Testis (tissue), 3 donors: Measurements from ENCODE around the gene ACTMAP. TPM values are rescaled to one million over a fixed set of nuclear protein-coding genes. Genes with fewer than 3 reads are reported as not detected.

Source experiments
- DNase-seq: peaks from one replicate; pipeline ENCODE4 v3.0.0-alpha.2; 2019
- H3K27ac ChIP-seq, 2 donors: fragments of 200-600 bp; sonication (generic); one replicate each; pipeline ENCODE4 v1.5.1; 2019
- H3K27me3 ChIP-seq: fragments of 200-600 bp; sonication (generic); one replicate; pipeline ENCODE4 v1.5.1; 2019
- H3K36me3 ChIP-seq: fragments of 200-600 bp; sonication (generic); one replicate; pipeline ENCODE4 v1.5.1; 2017; ENCODE audit warnings: low read depth; ENCODE audit errors: missing control alignments
- H3K4me1 ChIP-seq: fragments of 200-600 bp; sonication (generic); one replicate; pipeline ENCODE4 v1.5.1; 2019
- H3K4me3 ChIP-seq, 2 donors: fragments of 200-600 bp; sonication (generic); one replicate each; pipeline ENCODE4 v1.5.1; 2017 to 2019
- H3K9me3 ChIP-seq: fragments of 200-600 bp; sonication (generic); one replicate; pipeline ENCODE4 v1.5.1; 2017
- CTCF ChIP-seq, 3 experiments: fragments of 450-650 bp in 2 of 3; fragments of 200-600 bp in 1 of 3; sonication (generic) in 1 of 3; IDR thresholded peaks; one replicate each; pipeline ENCODE4 v1.5.1; 2016 to 2019; ENCODE audit warnings: antibody characterized with exemption in 3 of 3, mild to moderate bottlenecking in 2 of 3, moderate library complexity in 1 of 3
- POLR2A ChIP-seq: fragments of 450-650 bp; IDR thresholded peaks from one replicate; pipeline ENCODE4 v1.6.1; 2017; ENCODE audit warnings: antibody characterized with exemption, mild to moderate bottlenecking, moderate library complexity
- WGBS, 2 donors: methylation state at CpG; one replicate each; pipeline ENCODE4 v1.1.5; 2018; 5-methylcytosine and 5-hydroxymethylcytosine counted together
- intact Hi-C: fragments of 100-400 bp; cut with DNase I; formaldehyde crosslinking; loops from one replicate; pipeline ENCODE4 v1.15.1; 2023; ENCODE audit warnings: low total_unique reads
- polyA plus RNA-seq: library from polyadenylated mRNA; stranded (reverse); fragments of 350-450 nt; fragmentation: Illumina TruSeq; extraction: RNeasy Lipid Tissue Mini Kit (QIAGEN cat#74804); gene quantifications from one replicate; pipeline ENCODE4 v1.2.3, GENCODE V29; 2014; ENCODE audit warnings: low read depth, low replicate concordance; ENCODE audit not compliant: insufficient read depth
- total RNA-seq, 2 donors: library from RNA; depleted of rRNA; stranded (reverse); fragments of >200 nt; gene quantifications; one replicate each; pipeline ENCODE4 v1.2.3, GENCODE V29; 2016

Gene ACTMAP
- total and polyA plus RNA-seq, 3 donors from 2014 or later = 14.8 to 21.5 (median 17.7) TPM

GRCh38 chr19:40714441-40715299 lies 35.6 kb downstream of the ACTMAP start:
- Histone ChIP-seq H3K36me3 (no peaks in the 10 kb centered on the region), H3K4me1 (peaks cover 27% of the 10 kb centered on the region), H3K27ac (peak overlapping the region; percentile 90 to 98), H3K4me3 (peak overlapping the region; percentile 41 to 73), H3K9me3 (no peaks in the 10 kb centered on the region), H3K27me3 (no peaks in the 10 kb centered on the region)
- DNase-seq = peak; percentile 97
- intact Hi-C loops = loop anchor here (5.0 kb wide), 1 partner anchor 52 kb away; no protein-coding TSS in a partner anchor
- TF ChIP-seq CTCF (IDR thresholded peaks at IDR 0.05) (peak in 1 of 3 experiments; percentile 18), POLR2A (no peak)
- 1% methylated on average over 31 of the region's 31 CpGs for WGBS, 2 donors

GRCh38 chr19:40713939-40714338 lies 36.3 kb downstream of the ACTMAP start:
- 77 to 90% methylated on average over 7 to 11 of the region's 11 CpGs for WGBS, 2 donors

GRCh38 chr19:40709817-40710216 lies 40.5 kb downstream of the ACTMAP start:
- no peaks in the 10 kb centered on the region for H3K36me3 ChIP-seq
- 88 to 90% methylated on average over 5 of the region's 5 CpGs for WGBS, 2 donors
- intact Hi-C loops = no loop called here

More at GRCh38 chr19:40713939-40714338, 36.3 kb downstream of the ACTMAP start:
- intact Hi-C loops = no loop called here
- Histone ChIP-seq H3K27ac (peak overlapping the region; percentile 90 to 98), H3K27me3 (no peaks in the 10 kb centered on the region), H3K4me1 (peaks cover 23% of the 10 kb centered on the region), H3K9me3 (no peaks in the 10 kb centered on the region), H3K4me3 (no peak overlapping the region), H3K36me3 (no peaks in the 10 kb centered on the region)
- no peak for DNase-seq
- TF ChIP-seq CTCF (IDR thresholded peaks at IDR 0.05) (no peak), POLR2A (no peak)

GRCh38 chr19:40707615-40708014 lies 42.7 kb downstream of the ACTMAP start:
- no peaks in the 10 kb centered on the region for H3K36me3 ChIP-seq
- TF ChIP-seq CTCF (IDR thresholded peaks at IDR 0.05) (no peak), POLR2A (no peak)
- H3K4me3 ChIP-seq = no peak overlapping the region
- DNase-seq = no peak
- WGBS, 2 donors = 97 to 98% methylated on average over 7 of the region's 7 CpGs
- intact Hi-C loops = no loop called here
- H3K27me3 ChIP-seq = no peaks in the 10 kb centered on the region
- no peak overlapping the region for H3K27ac ChIP-seq
- H3K9me3 ChIP-seq = no peaks in the 10 kb centered on the region
- peaks cover 3% of the 10 kb centered on the region for H3K4me1 ChIP-seq

More at GRCh38 chr19:40709817-40710216, 40.5 kb downstream of the ACTMAP start:
- no peaks in the 10 kb centered on the region for H3K9me3 ChIP-seq
- DNase-seq = no peak
- H3K27me3 ChIP-seq = no peaks in the 10 kb centered on the region
- H3K4me1 ChIP-seq = peaks cover 7% of the 10 kb centered on the region
- no peak overlapping the region for H3K27ac ChIP-seq
- TF ChIP-seq POLR2A (no peak), CTCF (IDR thresholded peaks at IDR 0.05) (no peak)
- H3K4me3 ChIP-seq = no peak overlapping the region
